ENCODE data around the gene EFCAB12. TPM values are rescaled to one million over a fixed set of nuclear protein-coding genes. Genes with fewer than 3 reads are reported as not detected.

The EFCAB12 gene
- total and polyA plus RNA-seq, 2 of the 4 experiments (the other 2 are of a cell fraction): under 0.01 to 0.17 TPM

- Histone ChIP-seq H3K56ac (ENCODE audit: extremely low read depth, insufficient read depth, low read length) (no peak overlapping the region), H2AFZ (replicated peaks; ENCODE audit: low read length, poor library complexity) (no peak overlapping the region), H3K9me3 (ENCODE audit: control insufficient read depth, insufficient read depth, low read length) (no peaks in the 10 kb centered on the region), H2BK15ac (ENCODE audit: low read depth, low read length) (no peak overlapping the region), H3K79me1 (ENCODE audit: low read depth in 1 of 2, low read length in 2 of 2) (peaks cover under 1 to 15% of the 10 kb centered on the region in 2 experiments; a peak in 3 of 4 replicates), H3K4me2 (ENCODE audit: low read depth, low read length) (no peak overlapping the region), H4K5ac (ENCODE audit: low read depth, low read length) (no peak overlapping the region), H3K14ac (replicated peaks; ENCODE audit: low read depth, low read length) (no peak overlapping the region), H2AK9ac (replicated peaks; ENCODE audit: low read depth, low read length, poor library complexity) (no peak overlapping the region), H4K91ac (ENCODE audit: insufficient read depth, low read depth, low read length) (no peak overlapping the region), H3K36me3 (ENCODE audit: control insufficient read depth, insufficient read depth, low read length) (no peaks in the 10 kb centered on the region), H3K4ac (ENCODE audit: low read depth, low read length) (no peak overlapping the region), H2AK5ac (ENCODE audit: low read depth, low read length) (no peak overlapping the region), H3K18ac (ENCODE audit: low read depth, low read length) (no peak overlapping the region), H3K9me1 (ENCODE audit: insufficient read depth, low read length) (peaks cover under 1% of the 10 kb centered on the region; the same call in 1 of the 2 replicates), H2BK20ac (ENCODE audit: low read depth, low read length) (no peak overlapping the region), H4K8ac (ENCODE audit: low read depth in 2 of 2, low read length in 2 of 2) (no peak overlapping the region), H3K23ac (ENCODE audit: low read depth, low read length) (no peak overlapping the region), H3K4me1 (ENCODE audit: control insufficient read depth, insufficient read depth, low read length) (peaks cover 1% of the 10 kb centered on the region; the same call in 1 of the 2 replicates), H3K27me3 (ENCODE audit: control insufficient read depth, insufficient read depth, low read length) (no peaks in the 10 kb centered on the region), H3K4me3 (ENCODE audit: insufficient read depth, low read depth, low read length) (no peak overlapping the region), H3K27ac (ENCODE audit: insufficient read depth, low read length) (no peak overlapping the region), H2BK5ac (ENCODE audit: low read depth, low read length, poor library complexity, severe bottlenecking) (no peak overlapping the region), H3K9ac (ENCODE audit: low read depth, low read length) (no peak overlapping the region), H2BK120ac (ENCODE audit: low read depth, low read length) (no peak overlapping the region), H4K20me1 (ENCODE audit: insufficient read depth, low read length) (peaks cover 7% of the 10 kb centered on the region; the same call in 1 of the 2 replicates)
- no peak for TF ChIP-seq RCOR1 (IDR thresholded peaks at IDR 0.05; ENCODE audit: insufficient replicate concordance, low read length)
- TF ChIP-seq FOS (IDR thresholded peaks at IDR 0.05; ENCODE audit: low read depth, low read length): no peak
- no peak for TF ChIP-seq NFE2L2 (IDR thresholded peaks at IDR 0.05; ENCODE audit: low read depth, low read length)
- TF ChIP-seq POLR2A (IDR thresholded peaks at IDR 0.05; ENCODE audit: low read depth, low read length): no peak
- TF ChIP-seq RFX5 (IDR thresholded peaks at IDR 0.05; ENCODE audit: low read depth, low read length): no peak
- no peak for TF ChIP-seq SMC3 (IDR thresholded peaks at IDR 0.05; ENCODE audit: low read depth, low read length)
- no peak for TF ChIP-seq BHLHE40 (IDR thresholded peaks at IDR 0.05; ENCODE audit: low read depth, low read length)
- TF ChIP-seq MAFK (IDR thresholded peaks at IDR 0.05; ENCODE audit: low read depth, low read length): no peak
- TF ChIP-seq MAZ (IDR thresholded peaks at IDR 0.05; ENCODE audit: borderline replicate concordance, low read depth, low read length): no peak
- TF ChIP-seq CTCF (conservative IDR thresholded peaks at IDR 0.05; ENCODE audit: low read depth, low read length): no peak
- no peak for TF ChIP-seq CHD1 (IDR thresholded peaks at IDR 0.05; ENCODE audit: low read depth, low read length)
- TF ChIP-seq USF2 (IDR thresholded peaks at IDR 0.05; ENCODE audit: low read depth, low read length): no peak
- no peak for TF ChIP-seq CEBPB (IDR thresholded peaks at IDR 0.05; ENCODE audit: low read depth, low read length)
- ChIA-PET POLR2A (ENCODE audit: unreplicated experiment) (no interaction called here), CTCF (no interaction called here)
- DNase-seq (no peak), ATAC-seq (ENCODE audit: low read depth) (no peak)
- BruUV-seq (replicated peaks): no TSS peak
- dilution Hi-C loops (cut with HindIII; ENCODE audit: low sequenced_read_pairs, unreplicated experiment) (no loop called here), intact Hi-C loops (cut with micrococcal nuclease) (no loop called here), in situ Hi-C loops (cut with MboI; ENCODE audit: low sequenced_read_pairs) (no loop called here)
- WGBS, 2 experiments (ENCODE audit: extremely low coverage in 2 of 2, insufficient read length in 1 of 2): 60% methylated on average over 1 of the region's 4 CpGs; no CpG with 5 or more reads in 1 of the 2 experiments
Observed at GRCh38 chr3:129402616-129403015, 25.8 kb downstream of the EFCAB12 start.
